Lower lobe of right lung (tissue), 2 donors: ENCODE results near the gene ABCC4. TPM values are rescaled to one million over a fixed set of nuclear protein-coding genes. Genes with fewer than 3 reads are reported as not detected.
A peak's percentile ranks its signal among the peaks of the same experiment; 100 is the strongest.
"Not testable (repeated sequence)": the region's sequence is repeated elsewhere in the genome, so short reads cannot be mapped to it uniquely, and the experiment has no call there.

Experiments
- ATAC-seq, 2 donors: fragments of 200-7000 bp; cut with Tn5 transposase; one replicate each; pipeline ENCODE4 v1.9.1; 2020 to 2022; ENCODE audit warnings: mild to moderate bottlenecking in 2 of 2, moderate library complexity in 2 of 2
- DNase-seq: peaks from one replicate; pipeline ENCODE4 v3.0.0-alpha.2; 2020
- H3K27ac ChIP-seq: fragments of 200-600 bp; one replicate; pipeline ENCODE4 v1.8.0; 2022
- H3K27me3 ChIP-seq: fragments of 200-600 bp; one replicate; pipeline ENCODE4 v1.8.0; 2022; ENCODE audit warnings: low read depth
- H3K36me3 ChIP-seq: fragments of 200-600 bp; one replicate; pipeline ENCODE4 v1.8.0; 2022; ENCODE audit warnings: mild to moderate bottlenecking
- H3K4me1 ChIP-seq: fragments of 200-600 bp; one replicate; pipeline ENCODE4 v1.8.0; 2022
- H3K4me3 ChIP-seq: fragments of 200-600 bp; one replicate; pipeline ENCODE4 v1.8.0; 2022; ENCODE audit warnings: mild to moderate bottlenecking
- H3K9me3 ChIP-seq: fragments of 200-600 bp; one replicate; pipeline ENCODE4 v1.8.0; 2022
- CTCF ChIP-seq: fragments of 200-600 bp; IDR thresholded peaks from one replicate; pipeline ENCODE4 v1.8.0; 2022; ENCODE audit warnings: antibody characterized with exemption, mild to moderate bottlenecking
- intact Hi-C: fragments of 100-400 bp; cut with DNase I; formaldehyde crosslinking; loops from one replicate; pipeline ENCODE4 v1.11.0; 2022
- total RNA-seq: library from RNA; stranded (reverse); fragmentation: NEBNext Ultra II Directional; extraction: Animal tissue kit (Norgen Biotek cat#: 25700); gene quantifications from one replicate; pipeline ENCODE4 v1.2.1, GENCODE V29; 2021
- donor health status: DM: no; HTN: yes; CAD: no; lungs with severe emphysema.

ABCC4 gene
- total RNA-seq, 1 donor from 2014 or later = 32.2 TPM

- Histone ChIP-seq H3K4me1 (peaks cover 64% of the 10 kb centered on the region), H3K27me3 (no peaks in the 10 kb centered on the region), H3K27ac (no peak overlapping the region), H3K36me3 (no peaks in the 10 kb centered on the region), H3K9me3 (no peaks in the 10 kb centered on the region), H3K4me3 (no peak overlapping the region)
- DNase-seq = no peak
- intact Hi-C loops = no loop called here
- ATAC-seq = no peak
- no peak for TF ChIP-seq CTCF
These were observed 31.5 kb downstream of the ABCC4 start for GRCh38 chr13:95269756-95270155.

DNA sequence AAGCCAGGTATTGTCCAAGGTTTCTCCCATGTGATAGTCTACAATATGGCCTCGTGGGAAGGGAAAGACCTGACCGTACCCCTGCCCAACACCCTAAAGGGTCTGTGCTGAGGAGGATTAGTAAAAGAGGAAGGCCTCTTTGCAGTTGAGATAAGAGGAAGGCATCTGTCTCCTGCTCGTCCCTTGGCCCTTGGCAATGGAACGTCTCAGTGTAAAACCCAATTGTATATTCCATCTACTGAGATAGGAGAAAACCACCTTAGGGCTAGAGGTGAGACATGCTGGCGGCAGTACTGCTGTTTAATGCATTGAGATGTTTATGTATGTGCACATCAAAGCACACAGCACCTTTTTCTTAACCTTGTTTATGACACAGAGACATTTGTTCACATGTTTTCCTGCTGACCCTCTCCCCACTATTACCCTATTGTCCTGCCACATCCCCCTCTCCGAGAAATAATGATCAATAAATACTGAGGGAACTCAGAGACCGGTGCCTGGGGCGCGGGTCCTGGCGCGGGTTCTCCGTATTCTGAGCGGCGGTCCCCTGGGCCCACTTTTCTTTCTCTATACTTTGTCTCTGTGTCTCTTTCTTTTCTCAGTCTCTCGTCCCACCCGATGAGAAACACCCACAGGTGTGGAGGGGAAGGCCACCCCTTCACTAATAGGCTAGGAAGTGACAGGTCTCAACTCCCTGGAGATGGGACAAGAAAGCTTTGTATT lies 32.7 kb downstream of the ABCC4 start:
- peaks cover 53% of the 10 kb centered on the region for H3K4me1 ChIP-seq
- H3K4me3 ChIP-seq, H3K9me3 ChIP-seq, H3K27ac ChIP-seq, ATAC-seq, intact Hi-C loops, H3K36me3 ChIP-seq, H3K27me3 ChIP-seq, DNase-seq: not testable (repeated sequence)

DNA sequence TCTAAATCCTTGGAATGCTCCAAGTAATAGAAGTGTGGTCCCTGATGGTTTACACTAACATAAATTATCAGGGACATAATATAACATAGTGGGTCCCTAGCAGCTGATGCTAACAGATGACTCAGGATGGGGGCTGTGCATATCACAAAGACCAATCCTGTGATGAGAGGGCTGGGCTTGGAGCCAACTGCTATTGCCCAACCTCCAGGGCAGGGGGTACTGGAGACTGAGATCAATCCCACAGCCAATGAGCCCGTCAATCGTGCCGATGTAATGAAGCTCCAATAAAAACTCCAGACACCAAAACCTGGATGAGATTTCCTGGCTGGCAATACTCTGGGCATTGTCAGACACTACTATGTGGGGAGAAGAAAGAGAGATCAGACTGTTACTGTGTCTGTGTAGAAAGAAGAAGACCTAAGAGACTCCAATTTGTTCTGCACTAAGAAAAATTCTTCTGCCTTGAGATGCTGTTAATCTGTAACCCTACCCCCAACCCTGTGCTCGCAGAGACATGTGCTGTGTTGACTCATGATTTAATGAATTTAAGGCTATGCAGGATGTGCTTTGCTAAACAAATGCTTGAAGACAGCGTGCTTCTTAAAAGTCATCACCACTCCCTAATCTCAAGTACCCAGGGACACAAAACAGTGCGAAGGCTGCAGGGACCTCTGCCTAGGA lies 33.4 kb downstream of the ABCC4 start:
- Histone ChIP-seq H3K27ac (no peak overlapping the region), H3K4me1 (peaks cover 48% of the 10 kb centered on the region), H3K27me3 (no peaks in the 10 kb centered on the region), H3K36me3 (no peaks in the 10 kb centered on the region), H3K9me3 (no peaks in the 10 kb centered on the region), H3K4me3 (no peak overlapping the region)
- intact Hi-C loops = no loop called here
- DNase-seq (no peak), ATAC-seq (peak in 1 of 2 donors; percentile 15)
- TF ChIP-seq CTCF = no peak

GRCh38 chr13:95264225-95264624 lies 37.0 kb downstream of the ABCC4 start:
- Histone ChIP-seq H3K36me3 (no peaks in the 10 kb centered on the region), H3K27me3 (no peaks in the 10 kb centered on the region), H3K9me3 (no peaks in the 10 kb centered on the region), H3K4me3 (no peak overlapping the region), H3K27ac (no peak overlapping the region), H3K4me1 (peaks cover 15% of the 10 kb centered on the region)
- no peak for ATAC-seq
- intact Hi-C loops = no loop called here
- DNase-seq = no peak
- TF ChIP-seq CTCF = no peak

DNA sequence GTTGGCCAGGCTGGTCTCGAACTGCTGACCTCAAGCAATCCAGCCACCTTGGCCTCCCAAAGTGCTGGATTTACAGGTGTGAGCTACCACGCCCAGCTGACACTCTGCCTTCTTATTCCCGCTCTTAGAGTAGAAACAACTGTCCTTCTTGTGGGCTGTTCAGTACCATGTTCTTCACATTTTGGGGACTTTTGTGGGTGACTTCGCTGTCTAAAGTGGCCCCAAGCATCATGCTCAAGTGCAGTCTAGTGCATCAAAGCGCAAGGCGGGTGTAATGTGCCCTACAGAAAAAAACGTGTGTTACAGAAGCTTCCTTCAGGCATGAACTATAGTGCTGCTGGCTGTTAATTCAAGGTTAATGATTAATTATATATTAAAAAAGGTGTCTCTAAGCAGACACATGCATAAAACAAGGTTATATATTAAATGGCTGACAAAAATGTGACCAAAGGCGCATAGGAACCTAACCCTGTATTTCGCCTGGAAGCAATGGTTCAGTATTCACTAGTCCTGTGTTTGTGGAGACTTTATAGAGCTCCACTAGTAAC lies 38.3 kb downstream of the ABCC4 start:
- Histone ChIP-seq H3K4me3 (no peak overlapping the region), H3K27ac (no peak overlapping the region), H3K4me1 (peaks cover 3% of the 10 kb centered on the region), H3K9me3 (no peaks in the 10 kb centered on the region), H3K36me3 (no peaks in the 10 kb centered on the region), H3K27me3 (no peaks in the 10 kb centered on the region)
- ATAC-seq (no peak), DNase-seq (no peak)
- TF ChIP-seq CTCF = no peak
- intact Hi-C loops = no loop called here

GRCh38 chr13:95261956-95262355 lies 39.3 kb downstream of the ABCC4 start:
- H3K4me3 ChIP-seq = no peak overlapping the region
- no peak overlapping the region for H3K27ac ChIP-seq
- H3K36me3 ChIP-seq = no peaks in the 10 kb centered on the region
- no peak for DNase-seq
- no peaks in the 10 kb centered on the region for H3K27me3 ChIP-seq
- intact Hi-C loops = no loop called here
- TF ChIP-seq CTCF = no peak
- H3K4me1 ChIP-seq = no peaks in the 10 kb centered on the region
- no peak for ATAC-seq
- H3K9me3 ChIP-seq = no peaks in the 10 kb centered on the region
